HEK293 (cell line): ENCODE results near the gene HNRNPA0.

Experiments used
- ZNF843 ChIP-seq: fragments of 450-650 bp; formaldehyde crosslinking; IDR thresholded peaks from 2 replicates; pipeline ENCODE4 v1.5.1; 2016; ENCODE audit warnings: missing biosample characterization, missing genetic modification characterization
- TF ChIP-seq, protein P1 (sequence below): fragments of 450-650 bp; formaldehyde crosslinking; IDR thresholded peaks from 2 replicates; pipeline ENCODE4 v1.5.1; 2016; ENCODE audit warnings: missing biosample characterization, missing genetic modification characterization

DNA sequence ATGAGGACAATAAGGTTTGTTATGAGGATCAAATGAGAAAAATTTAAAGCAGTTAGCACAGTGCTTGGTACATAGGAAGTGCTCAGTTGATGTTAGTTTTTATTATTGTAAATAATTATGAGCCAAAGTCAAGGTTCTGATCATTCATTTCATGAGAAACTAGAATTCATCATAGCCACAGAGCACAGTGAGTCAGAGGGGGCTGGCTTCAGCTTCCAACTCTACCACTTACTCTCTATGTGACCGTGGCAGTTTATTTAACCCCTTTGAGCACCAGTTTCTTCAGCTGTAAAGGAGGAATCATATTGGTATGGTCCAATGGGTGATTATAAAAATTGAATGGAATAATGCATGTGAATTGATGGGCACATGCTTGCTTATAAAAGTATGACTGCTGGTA, 57.7 kb downstream of the HNRNPA0 start:
- no peak for TF ChIP-seq ZNF843
- TF ChIP-seq, protein P1, sequence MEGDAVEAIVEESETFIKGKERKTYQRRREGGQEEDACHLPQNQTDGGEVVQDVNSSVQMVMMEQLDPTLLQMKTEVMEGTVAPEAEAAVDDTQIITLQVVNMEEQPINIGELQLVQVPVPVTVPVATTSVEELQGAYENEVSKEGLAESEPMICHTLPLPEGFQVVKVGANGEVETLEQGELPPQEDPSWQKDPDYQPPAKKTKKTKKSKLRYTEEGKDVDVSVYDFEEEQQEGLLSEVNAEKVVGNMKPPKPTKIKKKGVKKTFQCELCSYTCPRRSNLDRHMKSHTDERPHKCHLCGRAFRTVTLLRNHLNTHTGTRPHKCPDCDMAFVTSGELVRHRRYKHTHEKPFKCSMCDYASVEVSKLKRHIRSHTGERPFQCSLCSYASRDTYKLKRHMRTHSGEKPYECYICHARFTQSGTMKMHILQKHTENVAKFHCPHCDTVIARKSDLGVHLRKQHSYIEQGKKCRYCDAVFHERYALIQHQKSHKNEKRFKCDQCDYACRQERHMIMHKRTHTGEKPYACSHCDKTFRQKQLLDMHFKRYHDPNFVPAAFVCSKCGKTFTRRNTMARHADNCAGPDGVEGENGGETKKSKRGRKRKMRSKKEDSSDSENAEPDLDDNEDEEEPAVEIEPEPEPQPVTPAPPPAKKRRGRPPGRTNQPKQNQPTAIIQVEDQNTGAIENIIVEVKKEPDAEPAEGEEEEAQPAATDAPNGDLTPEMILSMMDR, result no peak
